Activated CD4-positive, alpha-beta T cell treated with anti-CD3 and anti-CD28 coated beads, Interleukin-2, amount 10 ng/mL, durations not matched to agents 7 days and 5 days (primary cell): ENCODE data around the gene PDGFD. TPM values are rescaled to one million over a fixed set of nuclear protein-coding genes. Genes with fewer than 3 reads are reported as not detected.

Source experiments
- CTCF ChIA-PET: fragments of 350-600 bp; sonication (Branson Sonifier 250); formaldehyde crosslinking; loops from one replicate; lab custom pipeline; 2021; ENCODE audit warnings: antibody characterized with exemption; lab: Charles Lee
- POLR2A ChIA-PET: fragments of 350-600 bp; sonication (Branson Sonifier 250); formaldehyde crosslinking; loops from one replicate; lab custom pipeline; 2021; ENCODE audit warnings: antibody characterized with exemption; lab: Charles Lee
- DNase-seq: peaks from one replicate; pipeline ENCODE4 v3.0.0-alpha.2; 2020
- H3K27ac Mint-ChIP-seq: one replicate; pipeline ENCODE4 v1.8.0; 2021; ENCODE audit warnings: mild to moderate bottlenecking, moderate library complexity, mixed read lengths
- H3K27me3 Mint-ChIP-seq: one replicate; pipeline ENCODE4 v1.8.0; 2021; ENCODE audit warnings: mixed read lengths
- H3K36me3 Mint-ChIP-seq: one replicate; pipeline ENCODE4 v1.8.0; 2021; ENCODE audit warnings: low read depth, mixed read lengths
- H3K4me1 Mint-ChIP-seq: one replicate; pipeline ENCODE4 v1.8.0; 2021; ENCODE audit warnings: mixed read lengths
- H3K4me3 Mint-ChIP-seq: one replicate; pipeline ENCODE4 v1.8.0; 2021; ENCODE audit warnings: mild to moderate bottlenecking, moderate library complexity, mixed read lengths
- H3K9me3 Mint-ChIP-seq: one replicate; pipeline ENCODE4 v1.8.0; 2021; ENCODE audit warnings: mixed read lengths
- total RNA-seq, 2 experiments: library from RNA; stranded (reverse); gene quantifications; one replicate each; pipeline ENCODE4 v1.2.3, GENCODE V29; 2021

The PDGFD gene
- total RNA-seq, 2 experiments from 2014 or later, result not detected

DNA sequence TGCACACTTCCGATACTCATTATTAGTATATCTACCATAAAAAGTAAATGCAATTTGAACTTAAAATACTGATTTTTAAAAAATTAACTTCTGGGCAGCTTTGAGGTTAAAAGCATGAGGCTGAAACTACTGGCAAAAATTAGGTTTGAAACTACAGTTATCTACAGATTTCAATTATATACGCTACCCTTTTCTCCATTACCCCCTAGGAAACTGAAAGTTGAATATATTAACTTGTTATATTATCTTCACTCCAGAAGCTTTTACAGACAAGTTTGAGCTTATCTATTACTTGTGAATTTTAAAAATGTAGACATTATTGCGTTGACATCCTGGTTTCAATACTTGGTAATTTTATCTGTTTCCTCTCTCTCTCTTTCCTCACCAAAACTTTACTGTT lies 224.3 kb downstream of the PDGFD start:
- no peaks in the 10 kb centered on the region for H3K36me3 Mint-ChIP-seq
- CTCF ChIA-PET, result no interaction called here
- no peaks in the 10 kb centered on the region for H3K27me3 Mint-ChIP-seq
- POLR2A ChIA-PET, result no interaction called here
- no peak overlapping the region for H3K27ac Mint-ChIP-seq
- no peak for DNase-seq
- H3K9me3 Mint-ChIP-seq, result no peaks in the 10 kb centered on the region
- H3K4me1 Mint-ChIP-seq, result no peaks in the 10 kb centered on the region
- H3K4me3 Mint-ChIP-seq, result no peak overlapping the region

GRCh38 chr11:103936059-103936458 lies 227.9 kb downstream of the PDGFD start:
- POLR2A ChIA-PET, result no interaction called here
- Mint-ChIP-seq H3K27me3 (no peaks in the 10 kb centered on the region), H3K9me3 (no peaks in the 10 kb centered on the region), H3K4me3 (no peak overlapping the region), H3K4me1 (no peaks in the 10 kb centered on the region), H3K27ac (no peak overlapping the region), H3K36me3 (no peaks in the 10 kb centered on the region)
- CTCF ChIA-PET, result no interaction called here
- no peak for DNase-seq

- Mint-ChIP-seq H3K4me3 (no peak overlapping the region), H3K4me1 (no peaks in the 10 kb centered on the region), H3K27ac (no peak overlapping the region), H3K27me3 (no peaks in the 10 kb centered on the region), H3K36me3 (no peaks in the 10 kb centered on the region), H3K9me3 (no peaks in the 10 kb centered on the region)
- CTCF ChIA-PET, result no interaction called here
- POLR2A ChIA-PET, result no interaction called here
- DNase-seq, result no peak
Measured at GRCh38 chr11:103935219-103935618, 228.7 kb downstream of the PDGFD start.

GRCh38 chr11:103929170-103929903 lies 234.6 kb downstream of the PDGFD start:
- no peak overlapping the region for H3K27ac Mint-ChIP-seq
- H3K36me3 Mint-ChIP-seq, result no peaks in the 10 kb centered on the region
- H3K9me3 Mint-ChIP-seq, result no peaks in the 10 kb centered on the region
- H3K4me1 Mint-ChIP-seq, result no peaks in the 10 kb centered on the region
- no peak for DNase-seq
- ChIA-PET CTCF (no interaction called here), POLR2A (no interaction called here)
- no peak overlapping the region for H3K4me3 Mint-ChIP-seq
- no peaks in the 10 kb centered on the region for H3K27me3 Mint-ChIP-seq

DNA sequence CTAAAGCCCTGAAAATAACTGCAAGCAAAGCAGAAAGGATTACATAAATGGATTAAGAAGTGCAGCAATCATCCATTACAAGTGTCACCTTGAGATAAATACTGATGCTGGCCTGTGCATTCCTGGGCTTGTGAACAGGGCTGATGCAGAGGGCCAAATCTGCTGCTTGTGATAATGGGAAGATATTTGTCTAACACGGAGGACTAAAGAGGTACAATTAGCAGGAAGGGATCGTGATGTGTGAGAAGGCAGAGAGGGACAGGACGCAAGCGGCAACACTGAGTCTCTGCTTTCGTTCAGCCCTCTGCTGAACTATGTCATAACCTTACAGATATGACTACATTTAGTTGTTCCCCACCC lies 235.2 kb downstream of the PDGFD start:
- H3K4me3 Mint-ChIP-seq, result no peak overlapping the region
- no peak overlapping the region for H3K27ac Mint-ChIP-seq
- CTCF ChIA-PET, result no interaction called here
- H3K27me3 Mint-ChIP-seq, result no peaks in the 10 kb centered on the region
- H3K36me3 Mint-ChIP-seq, result no peaks in the 10 kb centered on the region
- no peaks in the 10 kb centered on the region for H3K9me3 Mint-ChIP-seq
- DNase-seq, result no peak
- POLR2A ChIA-PET, result no interaction called here
- H3K4me1 Mint-ChIP-seq, result no peaks in the 10 kb centered on the region

DNA sequence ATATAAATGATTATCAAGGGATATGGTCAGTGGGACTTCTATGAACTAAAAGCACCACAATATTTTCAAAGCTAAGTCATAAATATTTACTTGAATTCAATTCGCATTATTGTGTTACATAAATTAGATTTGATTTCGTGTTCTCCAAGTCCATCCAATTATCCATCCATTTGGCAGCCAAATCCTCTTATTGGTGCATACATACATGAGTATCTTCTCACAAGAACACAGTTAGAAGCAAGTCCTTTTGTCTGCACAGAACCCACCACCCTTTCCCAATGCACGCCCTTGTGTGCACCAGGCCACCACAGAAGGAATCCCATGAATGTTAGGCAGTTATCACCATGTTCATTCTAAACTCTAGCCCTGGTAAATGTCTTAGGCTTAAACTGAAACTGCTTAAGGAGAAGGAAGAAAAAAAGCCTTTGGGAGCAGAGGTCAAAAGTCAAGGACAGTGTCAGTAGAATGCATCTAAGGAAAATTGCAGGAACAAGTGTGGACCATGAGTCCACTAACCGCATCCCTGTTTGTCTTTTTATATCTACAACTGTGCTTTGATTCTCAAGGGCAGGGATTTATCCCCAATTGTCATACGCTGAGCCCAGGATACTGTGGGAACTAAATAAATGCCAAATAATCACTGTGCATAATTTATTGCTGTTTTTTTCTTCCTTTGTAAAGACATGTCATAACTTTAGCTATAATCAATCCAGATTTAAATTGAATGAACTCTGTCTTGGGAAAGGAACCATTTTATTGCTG lies 235.7 kb downstream of the PDGFD start:
- H3K27me3 Mint-ChIP-seq, result no peaks in the 10 kb centered on the region
- no peaks in the 10 kb centered on the region for H3K36me3 Mint-ChIP-seq
- POLR2A ChIA-PET, result no interaction called here
- no peak overlapping the region for H3K27ac Mint-ChIP-seq
- DNase-seq, result no peak
- no peak overlapping the region for H3K4me3 Mint-ChIP-seq
- CTCF ChIA-PET, result no interaction called here
- H3K9me3 Mint-ChIP-seq, result no peaks in the 10 kb centered on the region
- no peaks in the 10 kb centered on the region for H3K4me1 Mint-ChIP-seq

- H3K4me1 Mint-ChIP-seq, result no peaks in the 10 kb centered on the region
- CTCF ChIA-PET, result no interaction called here
Measured at GRCh38 chr11:103927535-103927934, 236.4 kb downstream of the PDGFD start.

GRCh38 chr11:103926990-103927389 lies 237.0 kb downstream of the PDGFD start:
- Mint-ChIP-seq H3K4me3 (no peak overlapping the region), H3K27me3 (no peaks in the 10 kb centered on the region), H3K9me3 (no peaks in the 10 kb centered on the region), H3K36me3 (no peaks in the 10 kb centered on the region), H3K27ac (no peak overlapping the region), H3K4me1 (no peaks in the 10 kb centered on the region)
- POLR2A ChIA-PET, result no interaction called here
- CTCF ChIA-PET, result no interaction called here
- DNase-seq, result no peak

More at GRCh38 chr11:103927535-103927934, 236.4 kb downstream of the PDGFD start:
- POLR2A ChIA-PET, result no interaction called here
- DNase-seq, result no peak
- H3K27me3 Mint-ChIP-seq, result no peaks in the 10 kb centered on the region
- no peaks in the 10 kb centered on the region for H3K36me3 Mint-ChIP-seq
- no peak overlapping the region for H3K4me3 Mint-ChIP-seq
- H3K9me3 Mint-ChIP-seq, result no peaks in the 10 kb centered on the region
- H3K27ac Mint-ChIP-seq, result no peak overlapping the region

- CTCF ChIA-PET, result no interaction called here
- Mint-ChIP-seq H3K36me3 (no peaks in the 10 kb centered on the region), H3K27me3 (no peaks in the 10 kb centered on the region), H3K4me1 (no peaks in the 10 kb centered on the region), H3K27ac (no peak overlapping the region), H3K4me3 (no peak overlapping the region), H3K9me3 (no peaks in the 10 kb centered on the region)
- no peak for DNase-seq
- POLR2A ChIA-PET, result no interaction called here
Measured at GRCh38 chr11:103924166-103925013, 239.6 kb downstream of the PDGFD start.

- Mint-ChIP-seq H3K36me3 (no peaks in the 10 kb centered on the region), H3K4me3 (no peak overlapping the region), H3K27ac (no peak overlapping the region), H3K4me1 (no peaks in the 10 kb centered on the region), H3K27me3 (no peaks in the 10 kb centered on the region), H3K9me3 (no peaks in the 10 kb centered on the region)
- ChIA-PET POLR2A (no interaction called here), CTCF (no interaction called here)
- no peak for DNase-seq
Measured at GRCh38 chr11:103923451-103923931, 240.5 kb downstream of the PDGFD start.

GRCh38 chr11:103920933-103921332 lies 243.0 kb downstream of the PDGFD start:
- no peaks in the 10 kb centered on the region for H3K36me3 Mint-ChIP-seq
- CTCF ChIA-PET, result no interaction called here
- no peak for DNase-seq
- H3K4me3 Mint-ChIP-seq, result no peak overlapping the region
- POLR2A ChIA-PET, result no interaction called here
- no peaks in the 10 kb centered on the region for H3K4me1 Mint-ChIP-seq
- H3K27ac Mint-ChIP-seq, result no peak overlapping the region
- no peaks in the 10 kb centered on the region for H3K27me3 Mint-ChIP-seq
- H3K9me3 Mint-ChIP-seq, result no peaks in the 10 kb centered on the region

DNA sequence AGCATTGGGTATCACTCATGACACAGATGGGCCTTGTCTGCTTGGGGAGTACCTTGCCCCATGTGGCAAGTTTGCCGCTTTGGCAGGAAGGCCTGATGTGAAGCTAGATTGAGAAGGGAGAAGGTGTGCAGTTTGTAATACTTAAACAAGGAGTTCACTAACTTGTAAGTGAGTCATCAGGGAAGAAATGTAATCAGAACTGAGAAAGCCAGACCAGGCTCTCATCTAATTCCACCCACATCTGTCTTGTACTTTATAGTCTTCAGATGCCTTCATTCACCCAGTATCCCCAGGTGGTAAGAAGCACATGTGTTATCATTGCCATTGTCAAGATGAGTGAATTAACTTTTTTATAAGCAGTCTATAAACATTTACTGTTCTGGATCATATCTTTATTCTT lies 243.5 kb downstream of the PDGFD start:
- Mint-ChIP-seq H3K9me3 (no peaks in the 10 kb centered on the region), H3K4me1 (no peaks in the 10 kb centered on the region)
- CTCF ChIA-PET, result interaction anchor here (0.5 kb wide), 1 partner anchor 1176 kb away, joined by 5 read pairs; no protein-coding TSS in a partner anchor

DNA sequence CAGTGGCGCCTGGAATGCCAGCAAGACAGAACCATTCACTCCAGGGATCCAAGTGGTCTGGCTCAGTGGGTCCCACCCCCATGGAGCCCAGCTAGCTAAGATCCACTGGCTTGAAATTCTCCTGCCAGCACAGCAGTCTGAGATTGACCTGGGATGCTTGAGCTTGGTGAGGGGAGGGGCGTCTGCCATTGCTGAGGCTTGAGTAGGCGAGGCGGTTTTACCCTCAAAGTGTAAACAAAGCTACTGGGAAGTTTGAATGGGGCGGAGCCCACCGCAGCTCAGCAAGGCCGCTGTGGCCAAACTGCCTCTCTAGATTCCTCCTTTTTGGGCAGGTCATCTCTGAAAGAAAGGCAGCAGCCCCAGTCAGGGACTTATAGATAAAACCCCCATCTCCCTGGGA lies 253.2 kb downstream of the PDGFD start:
- no peaks in the 10 kb centered on the region for H3K27me3 Mint-ChIP-seq
- H3K27ac Mint-ChIP-seq, result no peak overlapping the region
- no peak overlapping the region for H3K4me3 Mint-ChIP-seq
- no peaks in the 10 kb centered on the region for H3K9me3 Mint-ChIP-seq
- POLR2A ChIA-PET, result no interaction called here
- CTCF ChIA-PET, result interaction anchor here (0.7 kb wide), 1 partner anchor 8 kb away, joined by 3 read pairs; no protein-coding TSS in a partner anchor
- DNase-seq, result no peak
- no peaks in the 10 kb centered on the region for H3K4me1 Mint-ChIP-seq
- no peaks in the 10 kb centered on the region for H3K36me3 Mint-ChIP-seq

More for the DNA sequence above, 243.5 kb downstream of the PDGFD start:
- no peak for DNase-seq
- H3K36me3 Mint-ChIP-seq, result no peaks in the 10 kb centered on the region
- POLR2A ChIA-PET, result no interaction called here
- H3K27ac Mint-ChIP-seq, result no peak overlapping the region
- H3K27me3 Mint-ChIP-seq, result no peaks in the 10 kb centered on the region
- no peak overlapping the region for H3K4me3 Mint-ChIP-seq
